NB4 (cell line): Measurements from ENCODE around the gene ANAPC15.

Experiments
- DNase-seq: peaks from one replicate; pipeline ENCODE4 v3.0.0; 2010; ENCODE audit warnings: low read depth
- H3K4me3 ChIP-seq: one replicate; pipeline ENCODE4 v1.5.1; 2011; ENCODE audit warnings: mild to moderate bottlenecking, low read depth, low read length, moderate library complexity
- MYC ChIP-seq: IDR thresholded peaks from 2 replicates; pipeline ENCODE4 v1.6.1; 2011; ENCODE audit warnings: low read depth, low read length
- POLR2A ChIP-seq: IDR thresholded peaks from 2 replicates; pipeline ENCODE4 v1.6.1; 2011; ENCODE audit warnings: mild to moderate bottlenecking; ENCODE audit not compliant: insufficient read length; ENCODE audit errors: extremely low read depth
- TF ChIP-seq, protein P1 (sequence below): IDR thresholded peaks from one replicate; pipeline ENCODE4 v1.5.1; 2012; ENCODE audit warnings: low read depth, low read length
- TF ChIP-seq, protein P2 (sequence below): IDR thresholded peaks from 2 replicates; pipeline ENCODE4 v1.6.1; 2011; ENCODE audit warnings: low read depth, low read length

ANAPC15 gene

DNA sequence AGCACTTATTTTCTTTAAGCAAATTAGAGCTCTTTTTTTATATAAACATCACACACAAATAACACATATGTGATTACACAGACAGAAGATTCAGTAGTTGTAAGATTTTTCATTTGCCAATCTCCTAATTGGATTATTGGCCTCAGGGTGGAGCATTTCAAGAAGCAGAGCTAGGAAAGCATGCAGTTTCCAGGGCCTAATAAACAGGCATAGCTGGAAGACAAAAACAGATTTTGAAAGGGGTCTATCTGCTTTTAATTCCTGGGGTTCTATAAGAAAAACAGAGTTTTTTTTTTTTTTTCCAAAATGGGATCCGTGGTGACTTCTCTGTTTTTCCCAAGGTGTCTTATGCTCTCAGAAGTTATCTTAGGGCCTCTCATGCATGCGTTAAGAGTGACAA lies 15.4 kb upstream of the ANAPC15 start:
- no peak overlapping the region for H3K4me3 ChIP-seq
- no peak for DNase-seq
- TF ChIP-seq MYC = no peak

DNA sequence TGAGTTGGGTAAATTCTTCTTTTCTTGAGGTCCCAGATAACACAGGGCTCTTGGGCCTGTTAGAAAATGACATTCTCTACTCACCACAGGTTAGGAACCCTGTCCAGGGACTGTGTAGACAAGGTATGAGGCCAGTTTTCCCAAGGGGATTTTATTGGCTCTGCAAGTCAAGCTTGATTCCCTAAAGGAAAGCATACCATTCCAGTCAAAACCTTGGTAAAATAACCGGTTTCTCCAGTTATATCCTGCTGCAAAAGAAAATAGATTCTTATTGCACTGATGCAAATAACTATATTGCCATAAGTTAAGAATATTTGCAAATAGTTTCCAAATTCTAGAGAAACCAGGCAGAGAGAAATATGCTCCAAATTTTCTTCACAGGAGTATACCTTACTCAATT lies 13.5 kb upstream of the ANAPC15 start:
- TF ChIP-seq, protein P1, sequence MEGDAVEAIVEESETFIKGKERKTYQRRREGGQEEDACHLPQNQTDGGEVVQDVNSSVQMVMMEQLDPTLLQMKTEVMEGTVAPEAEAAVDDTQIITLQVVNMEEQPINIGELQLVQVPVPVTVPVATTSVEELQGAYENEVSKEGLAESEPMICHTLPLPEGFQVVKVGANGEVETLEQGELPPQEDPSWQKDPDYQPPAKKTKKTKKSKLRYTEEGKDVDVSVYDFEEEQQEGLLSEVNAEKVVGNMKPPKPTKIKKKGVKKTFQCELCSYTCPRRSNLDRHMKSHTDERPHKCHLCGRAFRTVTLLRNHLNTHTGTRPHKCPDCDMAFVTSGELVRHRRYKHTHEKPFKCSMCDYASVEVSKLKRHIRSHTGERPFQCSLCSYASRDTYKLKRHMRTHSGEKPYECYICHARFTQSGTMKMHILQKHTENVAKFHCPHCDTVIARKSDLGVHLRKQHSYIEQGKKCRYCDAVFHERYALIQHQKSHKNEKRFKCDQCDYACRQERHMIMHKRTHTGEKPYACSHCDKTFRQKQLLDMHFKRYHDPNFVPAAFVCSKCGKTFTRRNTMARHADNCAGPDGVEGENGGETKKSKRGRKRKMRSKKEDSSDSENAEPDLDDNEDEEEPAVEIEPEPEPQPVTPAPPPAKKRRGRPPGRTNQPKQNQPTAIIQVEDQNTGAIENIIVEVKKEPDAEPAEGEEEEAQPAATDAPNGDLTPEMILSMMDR = no peak
- TF ChIP-seq, protein P2, sequence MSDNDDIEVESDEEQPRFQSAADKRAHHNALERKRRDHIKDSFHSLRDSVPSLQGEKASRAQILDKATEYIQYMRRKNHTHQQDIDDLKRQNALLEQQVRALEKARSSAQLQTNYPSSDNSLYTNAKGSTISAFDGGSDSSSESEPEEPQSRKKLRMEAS = no peak
- no peak for TF ChIP-seq POLR2A
- no peak for TF ChIP-seq MYC
- H3K4me3 ChIP-seq = no peak overlapping the region
- no peak for DNase-seq

DNA sequence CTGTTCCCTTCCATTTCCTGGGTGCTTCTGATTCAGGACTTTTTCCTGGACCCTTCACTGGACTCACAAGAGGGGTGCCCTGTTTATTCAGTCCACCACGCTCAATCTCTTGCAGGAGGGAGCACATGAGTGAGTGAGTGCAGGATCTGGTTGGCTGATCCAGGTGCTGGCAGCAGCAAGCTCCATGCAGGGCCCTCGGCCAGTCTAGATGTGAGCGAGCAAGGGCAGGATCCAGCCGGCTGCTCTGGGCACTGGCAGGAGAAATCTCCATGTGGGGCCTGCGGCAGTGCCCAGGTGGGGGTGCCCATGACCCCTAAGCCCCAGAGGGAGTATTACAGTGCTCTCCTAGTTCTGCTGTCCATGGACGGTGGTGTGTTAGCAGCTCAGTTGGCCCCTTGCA lies 11.6 kb upstream of the ANAPC15 start:
- no peak overlapping the region for H3K4me3 ChIP-seq
- DNase-seq = no peak
- TF ChIP-seq MYC (no peak), POLR2A (no peak)
- TF ChIP-seq, protein P1 = no peak
- TF ChIP-seq, protein P2 = no peak

DNA sequence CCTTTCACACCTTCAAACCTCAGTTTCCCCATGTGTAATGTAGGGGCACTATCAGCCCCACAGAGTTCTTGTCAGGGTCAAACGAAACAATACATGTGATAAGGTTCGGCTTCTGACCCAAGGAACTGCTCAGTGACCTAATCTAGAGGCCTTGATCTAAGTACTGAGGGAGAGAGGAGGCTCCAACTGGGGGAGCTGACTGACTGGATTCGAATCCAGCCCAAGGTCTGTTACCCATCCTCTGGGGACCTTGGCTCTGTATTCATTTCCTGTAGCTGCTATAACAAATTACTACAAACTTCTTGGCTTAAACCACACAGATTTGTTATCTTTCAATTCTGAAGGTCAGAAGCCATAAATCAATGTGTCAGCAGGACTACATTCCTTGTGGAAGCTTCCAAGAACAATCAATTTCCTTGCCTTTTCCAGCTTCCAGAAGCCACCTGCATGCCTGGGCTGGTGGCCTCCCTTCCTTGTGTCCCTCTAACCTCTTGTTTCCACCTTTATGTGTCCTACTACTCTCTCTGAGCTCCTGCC lies 10.7 kb upstream of the ANAPC15 start:
- H3K4me3 ChIP-seq = no peak overlapping the region
- TF ChIP-seq, protein P2 = no peak
- TF ChIP-seq, protein P1 = no peak
- TF ChIP-seq POLR2A = no peak
- no peak for TF ChIP-seq MYC
- DNase-seq = no peak

DNA sequence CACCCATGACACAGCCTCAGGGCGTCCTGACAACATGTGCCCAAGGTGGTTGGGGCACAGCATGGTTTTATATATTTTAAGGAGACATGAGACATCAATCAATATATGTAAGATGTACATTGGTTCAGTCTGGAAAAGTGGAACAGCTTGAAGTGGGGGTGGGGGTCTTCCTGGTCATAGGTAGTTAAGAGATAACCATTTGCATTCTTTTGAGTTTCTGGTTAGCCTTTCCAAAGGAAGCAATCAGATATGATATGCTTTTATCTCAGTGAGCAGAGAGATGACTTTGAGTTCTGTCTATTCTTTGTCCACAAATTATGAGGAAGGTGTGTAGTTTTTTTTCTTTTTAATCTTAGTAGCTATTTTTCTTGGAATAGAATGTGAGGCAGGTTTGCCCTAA lies 10.1 kb upstream of the ANAPC15 start:
- no peak for TF ChIP-seq MYC
- TF ChIP-seq, protein P2 = no peak
- no peak for TF ChIP-seq POLR2A
- TF ChIP-seq, protein P1 = no peak
- no peak for DNase-seq
- no peak overlapping the region for H3K4me3 ChIP-seq

DNA sequence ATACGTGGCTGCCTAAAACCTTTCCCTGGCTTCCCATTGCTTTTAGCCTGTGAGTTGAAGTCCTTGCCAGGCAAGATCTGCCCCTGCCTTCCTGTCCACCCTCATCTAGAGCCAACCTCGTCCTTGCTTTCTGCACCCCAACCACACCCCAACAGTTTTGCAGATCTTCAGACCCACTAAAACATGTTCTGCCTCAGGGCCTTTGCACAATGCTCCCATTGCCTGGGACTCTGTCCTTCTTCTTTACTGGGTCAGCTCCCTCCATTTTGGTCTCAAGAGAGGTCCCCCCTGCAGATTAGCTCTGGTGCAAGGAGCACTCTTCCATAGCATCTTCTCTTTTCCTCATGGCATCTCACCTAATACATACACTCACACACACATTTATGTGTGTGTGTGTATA lies 8.4 kb upstream of the ANAPC15 start:
- H3K4me3 ChIP-seq = no peak overlapping the region
- no peak for TF ChIP-seq POLR2A
- TF ChIP-seq, protein P2 = no peak
- no peak for TF ChIP-seq MYC
- TF ChIP-seq, protein P1 = no peak
- DNase-seq = no peak
